Urinary bladder (tissue), 4 donors: ENCODE measurements around the gene MXRA8. TPM values are rescaled to one million over a fixed set of nuclear protein-coding genes. Genes with fewer than 3 reads are reported as not detected.
A peak's percentile ranks its signal among the peaks of the same experiment; 100 is the strongest.
"Not testable (repeated sequence)": the region's sequence is repeated elsewhere in the genome, so short reads cannot be mapped to it uniquely, and the experiment has no call there.

Source experiments
- DNase-seq: peaks from one replicate; pipeline ENCODE4 v3.0.0-alpha.2; 2015; ENCODE audit errors: extremely low spot score
- H3K27ac ChIP-seq: one replicate; pipeline ENCODE4 v1.5.1; 2013; ENCODE audit warnings: low read depth, mild to moderate bottlenecking, moderate library complexity
- H3K36me3 ChIP-seq: one replicate; pipeline ENCODE4 v1.6.1; 2013; ENCODE audit warnings: mild to moderate bottlenecking, moderate library complexity; ENCODE audit not compliant: insufficient read depth
- H3K4me1 ChIP-seq: one replicate; pipeline ENCODE4 v1.6.1; 2013; ENCODE audit warnings: mild to moderate bottlenecking, moderate library complexity; ENCODE audit not compliant: insufficient read depth
- H3K4me3 ChIP-seq: one replicate; pipeline ENCODE4 v1.5.1; 2013; ENCODE audit warnings: low read depth, low read length
- WGBS: extraction: QIAGEN DNeasy Blood & Tissue Kit; methylation state at CpG from one replicate; pipeline ENCODE4 v1.1.7; 2013; 5-methylcytosine and 5-hydroxymethylcytosine counted together
- polyA plus RNA-seq: library from polyadenylated mRNA; stranded (reverse); fragments of 200-250 nt; gene quantifications from one replicate; pipeline ENCODE4 v1.2.3, GENCODE V29; 2013
- total RNA-seq: library from RNA; depleted of rRNA; stranded (reverse); fragments of >200 nt; gene quantifications from one replicate; pipeline ENCODE4 v1.2.3, GENCODE V29; 2014
- donor health status: healthy with polysubstance abuse.
- donor health status: healthy.

The MXRA8 gene
- total and polyA plus RNA-seq, 2 donors, result 62.7 to 159 TPM

GRCh38 chr1:1316199-1316598 lies 42.2 kb downstream of the MXRA8 start:
- H3K36me3 ChIP-seq, H3K4me1 ChIP-seq: not testable (repeated sequence)

GRCh38 chr1:1315435-1315954 lies 42.9 kb downstream of the MXRA8 start:
- no peak overlapping the region for H3K4me3 ChIP-seq
- WGBS, result 50% methylated on average over 25 of the region's 26 CpGs
- H3K4me1 ChIP-seq, result peaks cover 2% of the 10 kb centered on the region
- H3K27ac ChIP-seq, result no peak overlapping the region
- no peak for DNase-seq
- peaks cover 7% of the 10 kb centered on the region for H3K36me3 ChIP-seq

More at GRCh38 chr1:1316199-1316598, 42.2 kb downstream of the MXRA8 start:
- not testable (repeated sequence) for H3K27ac ChIP-seq, DNase-seq, H3K4me3 ChIP-seq
- 91% methylated on average over 8 of the region's 8 CpGs for WGBS

- peaks cover 7% of the 10 kb centered on the region for H3K36me3 ChIP-seq
- H3K4me1 ChIP-seq, result peaks cover 2% of the 10 kb centered on the region
- H3K4me3 ChIP-seq, result no peak overlapping the region
- 88% methylated on average over 23 of the region's 23 CpGs for WGBS
- no peak for DNase-seq
- no peak overlapping the region for H3K27ac ChIP-seq
Observed at GRCh38 chr1:1314678-1315335, 43.5 kb downstream of the MXRA8 start.

- DNase-seq, result no peak
Observed at GRCh38 chr1:1314237-1314586, 44.1 kb downstream of the MXRA8 start.

GRCh38 chr1:1313500-1314236 lies 44.7 kb downstream of the MXRA8 start:
- Histone ChIP-seq H3K36me3 (peaks cover 7% of the 10 kb centered on the region), H3K27ac (no peak overlapping the region), H3K4me1 (no peaks in the 10 kb centered on the region), H3K4me3 (no peak overlapping the region)
- DNase-seq, result no peak
- 91% methylated on average over 37 of the region's 37 CpGs for WGBS

More at GRCh38 chr1:1314237-1314586, 44.1 kb downstream of the MXRA8 start:
- peaks cover 2% of the 10 kb centered on the region for H3K4me1 ChIP-seq
- 92% methylated on average over 15 of the region's 15 CpGs for WGBS
- peaks cover 7% of the 10 kb centered on the region for H3K36me3 ChIP-seq
- H3K27ac ChIP-seq, result no peak overlapping the region
- H3K4me3 ChIP-seq, result no peak overlapping the region

- no peak for DNase-seq
- H3K4me3 ChIP-seq, result no peak overlapping the region
- H3K36me3 ChIP-seq, result peaks cover 7% of the 10 kb centered on the region
Observed at GRCh38 chr1:1312450-1313314, 45.7 kb downstream of the MXRA8 start.

GRCh38 chr1:1311107-1312104 lies 46.9 kb downstream of the MXRA8 start:
- 86% methylated on average over 22 of the region's 22 CpGs for WGBS
- peaks cover 7% of the 10 kb centered on the region for H3K36me3 ChIP-seq
- DNase-seq, result no peak
- no peaks in the 10 kb centered on the region for H3K4me1 ChIP-seq
- H3K4me3 ChIP-seq, result no peak overlapping the region
- no peak overlapping the region for H3K27ac ChIP-seq

More at GRCh38 chr1:1312450-1313314, 45.7 kb downstream of the MXRA8 start:
- Histone ChIP-seq H3K4me1 (no peaks in the 10 kb centered on the region), H3K27ac (no peak overlapping the region)
- 90% methylated on average over 49 of the region's 49 CpGs for WGBS

GRCh38 chr1:1310476-1311053 lies 47.8 kb downstream of the MXRA8 start:
- H3K4me1 ChIP-seq, result no peaks in the 10 kb centered on the region
- H3K36me3 ChIP-seq, result peaks cover 7% of the 10 kb centered on the region
- no peak overlapping the region for H3K4me3 ChIP-seq
- WGBS, result 80% methylated on average over 21 of the region's 21 CpGs
- no peak for DNase-seq
- no peak overlapping the region for H3K27ac ChIP-seq

- Histone ChIP-seq H3K27ac (no peak overlapping the region), H3K4me3 (no peak overlapping the region), H3K4me1 (no peaks in the 10 kb centered on the region), H3K36me3 (peaks cover 7% of the 10 kb centered on the region)
- 77% methylated on average over 3 of the region's 3 CpGs for WGBS
- no peak for DNase-seq
Observed at GRCh38 chr1:1310109-1310385, 48.3 kb downstream of the MXRA8 start.

- H3K4me1 ChIP-seq, result no peaks in the 10 kb centered on the region
- peaks cover 7% of the 10 kb centered on the region for H3K36me3 ChIP-seq
- no peak for DNase-seq
- WGBS, result 31% methylated on average over 57 of the region's 57 CpGs
- peak overlapping the region; percentile 79 for H3K4me3 ChIP-seq
- peak overlapping the region; percentile 30 for H3K27ac ChIP-seq
Observed at GRCh38 chr1:1309251-1310108, 48.9 kb downstream of the MXRA8 start.

- under 1% methylated on average over 66 of the region's 66 CpGs for WGBS
- Histone ChIP-seq H3K4me3 (peak overlapping the region; percentile 79), H3K36me3 (peaks cover 5% of the 10 kb centered on the region), H3K4me1 (no peaks in the 10 kb centered on the region), H3K27ac (peak overlapping the region; percentile 83)
- DNase-seq, result no peak
Observed at GRCh38 chr1:1308756-1309250, 49.6 kb downstream of the MXRA8 start.
